Peyer's patch (tissue), 4 donors: ENCODE measurements around the gene SEL1L3. TPM values are rescaled to one million over a fixed set of nuclear protein-coding genes. Genes with fewer than 3 reads are reported as not detected.

Experiments
- DNase-seq, 3 donors: peaks; one replicate each; pipeline ENCODE4 v3.0.0-alpha.2; 2017 to 2019
- H3K27ac ChIP-seq, 4 donors: fragments of 200-600 bp; sonication (generic); one replicate each; pipeline ENCODE4 v1.5.1; 2016 to 2019
- H3K27me3 ChIP-seq, 2 donors: fragments of 200-600 bp; sonication (generic); one replicate each; pipeline ENCODE4 v1.5.1; 2019
- H3K36me3 ChIP-seq, 3 donors: fragments of 200-600 bp; sonication (generic); one replicate each; pipeline ENCODE4 v1.5.1; 2016 to 2019
- H3K4me1 ChIP-seq, 4 donors: fragments of 200-600 bp; sonication (generic); one replicate each; pipeline ENCODE4 v1.5.1; 2016 to 2019
- H3K4me3 ChIP-seq, 4 donors: fragments of 200-600 bp; sonication (generic); 1 replicate in 3 of 4; 2 replicates in 1 of 4; pipeline ENCODE4 v1.5.1; 2016 to 2019; ENCODE audit warnings: mild to moderate bottlenecking in 1 of 4
- H3K9me3 ChIP-seq, 4 donors: fragments of 200-600 bp; sonication (generic); one replicate each; pipeline ENCODE4 v1.5.1; 2016 to 2019; ENCODE audit warnings: mild to moderate bottlenecking in 1 of 4
- POLR2A ChIP-seq, 2 donors: fragments of 450-650 bp; IDR thresholded peaks; one replicate each; pipeline ENCODE4 v1.5.1; 2017; ENCODE audit warnings: antibody characterized with exemption in 2 of 2, mild to moderate bottlenecking in 2 of 2, moderate library complexity in 2 of 2
- total RNA-seq, 4 donors: library from RNA; depleted of rRNA; stranded (reverse); fragments of >200 nt; gene quantifications; one replicate each; pipeline ENCODE4 v1.1.0, GENCODE V29; 2016
- TF ChIP-seq, protein P1 (sequence below), 6 experiments: fragments of 450-650 bp in 4 of 6; fragments of 200-600 bp in 2 of 6; sonication (generic) in 1 of 6; IDR thresholded peaks; one replicate each; pipeline ENCODE4 v1.5.1; 2017 to 2019; ENCODE audit warnings: antibody characterized with exemption in 6 of 6, mild to moderate bottlenecking in 3 of 6, moderate library complexity in 1 of 6

Gene SEL1L3
- total RNA-seq, 4 donors from 2014 or later: 91.4 to 194 (median 134) TPM

GRCh38 chr4:25815586-25815985 lies 47.2 kb downstream of the SEL1L3 start:
- H3K36me3 ChIP-seq: peaks cover 0 to 70% (median 0%) of the 10 kb centered on the region in 3 donors
- TF ChIP-seq, protein P1, sequence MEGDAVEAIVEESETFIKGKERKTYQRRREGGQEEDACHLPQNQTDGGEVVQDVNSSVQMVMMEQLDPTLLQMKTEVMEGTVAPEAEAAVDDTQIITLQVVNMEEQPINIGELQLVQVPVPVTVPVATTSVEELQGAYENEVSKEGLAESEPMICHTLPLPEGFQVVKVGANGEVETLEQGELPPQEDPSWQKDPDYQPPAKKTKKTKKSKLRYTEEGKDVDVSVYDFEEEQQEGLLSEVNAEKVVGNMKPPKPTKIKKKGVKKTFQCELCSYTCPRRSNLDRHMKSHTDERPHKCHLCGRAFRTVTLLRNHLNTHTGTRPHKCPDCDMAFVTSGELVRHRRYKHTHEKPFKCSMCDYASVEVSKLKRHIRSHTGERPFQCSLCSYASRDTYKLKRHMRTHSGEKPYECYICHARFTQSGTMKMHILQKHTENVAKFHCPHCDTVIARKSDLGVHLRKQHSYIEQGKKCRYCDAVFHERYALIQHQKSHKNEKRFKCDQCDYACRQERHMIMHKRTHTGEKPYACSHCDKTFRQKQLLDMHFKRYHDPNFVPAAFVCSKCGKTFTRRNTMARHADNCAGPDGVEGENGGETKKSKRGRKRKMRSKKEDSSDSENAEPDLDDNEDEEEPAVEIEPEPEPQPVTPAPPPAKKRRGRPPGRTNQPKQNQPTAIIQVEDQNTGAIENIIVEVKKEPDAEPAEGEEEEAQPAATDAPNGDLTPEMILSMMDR (IDR thresholded peaks at IDR 0.05): no peak
- TF ChIP-seq POLR2A (IDR thresholded peaks at IDR 0.05): no peak
- no peak overlapping the region for H3K27ac ChIP-seq
- no peaks in the 10 kb centered on the region for H3K27me3 ChIP-seq
- no peak overlapping the region for H3K4me3 ChIP-seq
- no peaks in the 10 kb centered on the region for H3K9me3 ChIP-seq
- H3K4me1 ChIP-seq: no peaks in the 10 kb centered on the region
- DNase-seq: no peak

GRCh38 chr4:25814301-25815136 lies 48.3 kb downstream of the SEL1L3 start:
- Histone ChIP-seq H3K9me3 (no peaks in the 10 kb centered on the region), H3K4me3 (no peak overlapping the region), H3K27ac (no peak overlapping the region), H3K27me3 (no peaks in the 10 kb centered on the region), H3K36me3 (peaks cover 0 to 63% (median 0%) of the 10 kb centered on the region in 3 donors), H3K4me1 (no peaks in the 10 kb centered on the region)
- DNase-seq: peak in 1 of 3 donors; percentile 54
- TF ChIP-seq, protein P1 (IDR thresholded peaks at IDR 0.05): no peak
- TF ChIP-seq POLR2A (IDR thresholded peaks at IDR 0.05): no peak

DNA sequence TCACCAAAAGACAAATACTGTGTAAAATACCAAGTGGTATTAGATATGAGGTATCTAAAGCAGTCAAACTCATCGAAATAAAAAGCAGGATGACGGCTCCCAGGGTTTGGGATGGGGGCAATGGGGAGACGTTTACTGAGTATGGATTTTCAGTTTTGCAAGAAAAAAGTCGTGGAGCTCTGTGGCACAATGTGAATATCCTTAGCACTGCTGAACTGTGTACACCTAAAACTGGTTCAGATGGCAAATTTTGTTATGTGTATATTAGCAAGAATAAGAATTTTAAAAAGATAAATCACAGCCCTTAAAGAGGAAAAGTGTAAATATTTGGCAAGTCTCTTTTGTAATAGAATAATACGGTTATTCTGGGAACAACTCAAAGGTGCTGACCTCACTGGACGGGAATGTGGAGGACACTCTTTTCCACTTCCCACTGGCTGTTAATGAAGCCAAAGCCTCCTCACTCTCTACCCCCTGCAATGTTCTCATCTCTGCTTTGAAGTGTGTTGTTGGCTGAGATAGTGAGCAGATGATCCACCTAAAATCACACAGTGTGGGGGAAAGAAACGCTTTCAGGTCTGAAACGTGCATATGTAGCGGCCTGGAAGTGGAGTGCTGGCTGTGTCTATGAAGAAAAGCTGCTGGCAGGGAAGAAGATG lies 49.2 kb downstream of the SEL1L3 start:
- DNase-seq: no peak
- no peaks in the 10 kb centered on the region for H3K9me3 ChIP-seq
- no peak overlapping the region for H3K27ac ChIP-seq
- no peaks in the 10 kb centered on the region for H3K27me3 ChIP-seq
- no peaks in the 10 kb centered on the region for H3K4me1 ChIP-seq
- no peak for TF ChIP-seq POLR2A (IDR thresholded peaks at IDR 0.05)
- no peak overlapping the region for H3K4me3 ChIP-seq
- H3K36me3 ChIP-seq: peaks cover 0 to 55% (median 0%) of the 10 kb centered on the region in 3 donors

DNA sequence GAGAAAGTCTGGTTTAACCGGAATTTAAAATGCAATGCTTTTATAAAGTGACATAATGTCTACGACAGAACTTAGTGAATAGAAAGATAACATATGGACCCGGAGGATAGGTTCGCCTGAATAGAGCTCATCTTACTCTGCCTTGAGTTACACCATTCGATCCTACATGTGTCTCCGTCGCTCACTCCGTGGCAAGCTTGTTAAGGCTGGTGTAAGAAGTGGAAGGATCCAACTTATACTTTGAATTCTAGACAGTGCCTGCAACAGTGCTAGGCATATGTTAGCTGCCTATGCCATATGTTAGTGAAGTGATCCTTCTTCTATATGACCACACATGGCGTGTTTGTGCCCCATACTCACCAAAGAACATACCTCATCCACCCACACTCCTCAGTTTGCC lies 50.9 kb downstream of the SEL1L3 start:
- Histone ChIP-seq H3K4me1 (no peaks in the 10 kb centered on the region), H3K4me3 (no peak overlapping the region), H3K27me3 (no peaks in the 10 kb centered on the region), H3K36me3 (peaks cover 0 to 41% (median 0%) of the 10 kb centered on the region in 3 donors), H3K9me3 (no peaks in the 10 kb centered on the region), H3K27ac (no peak overlapping the region)
- no peak for DNase-seq
- TF ChIP-seq, protein P1 (IDR thresholded peaks at IDR 0.05): no peak
- TF ChIP-seq POLR2A (IDR thresholded peaks at IDR 0.05): no peak

DNA sequence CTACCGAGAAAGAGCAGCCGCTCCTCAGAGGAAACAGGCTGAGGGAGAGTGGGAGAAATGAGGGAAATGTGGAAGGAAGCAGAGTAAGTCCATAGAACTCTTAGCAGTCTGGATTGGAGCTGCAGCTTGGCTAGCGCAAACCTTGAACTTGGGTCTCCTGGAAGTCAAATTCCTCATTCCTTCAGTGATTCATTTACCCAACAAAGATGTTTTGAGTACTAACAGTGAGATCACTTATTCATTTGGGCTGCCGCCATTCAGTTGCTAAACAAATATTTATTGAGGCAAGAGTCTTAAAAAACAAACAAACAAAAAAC lies 51.5 kb downstream of the SEL1L3 start:
- Histone ChIP-seq H3K4me1 (no peaks in the 10 kb centered on the region), H3K27ac (no peak overlapping the region), H3K9me3 (no peaks in the 10 kb centered on the region), H3K4me3 (no peak overlapping the region), H3K36me3 (peaks cover 0 to 37% (median 0%) of the 10 kb centered on the region in 3 donors), H3K27me3 (no peaks in the 10 kb centered on the region)
- TF ChIP-seq, protein P1 (IDR thresholded peaks at IDR 0.05): no peak
- TF ChIP-seq POLR2A (IDR thresholded peaks at IDR 0.05): no peak
- no peak for DNase-seq
